Muscle of back (tissue), 11 donors: ENCODE measurements around the gene OCA2. TPM values are rescaled to one million over a fixed set of nuclear protein-coding genes. Genes with fewer than 3 reads are reported as not detected.
"Not testable (repeated sequence)": the region's sequence is repeated elsewhere in the genome, so short reads cannot be mapped to it uniquely, and the experiment has no call there.

ENCODE experiments used
- DNase-seq, 3 donors: peaks; one replicate each; pipeline versions ENCODE4 v3.0.0 to v3.0.0-alpha.2; 2013
- polyA plus RNA-seq, 10 donors: library from polyadenylated mRNA; unstranded; fragments of 120-200 nt; gene quantifications; one replicate each; pipeline ENCODE4 v1.2.1, GENCODE V29; 2013; ENCODE audit not compliant: insufficient read length in 10 of 10

The OCA2 gene
- polyA plus RNA-seq, 10 donors: 1.2 to 3.9 (median 2.4) TPM

DNA sequence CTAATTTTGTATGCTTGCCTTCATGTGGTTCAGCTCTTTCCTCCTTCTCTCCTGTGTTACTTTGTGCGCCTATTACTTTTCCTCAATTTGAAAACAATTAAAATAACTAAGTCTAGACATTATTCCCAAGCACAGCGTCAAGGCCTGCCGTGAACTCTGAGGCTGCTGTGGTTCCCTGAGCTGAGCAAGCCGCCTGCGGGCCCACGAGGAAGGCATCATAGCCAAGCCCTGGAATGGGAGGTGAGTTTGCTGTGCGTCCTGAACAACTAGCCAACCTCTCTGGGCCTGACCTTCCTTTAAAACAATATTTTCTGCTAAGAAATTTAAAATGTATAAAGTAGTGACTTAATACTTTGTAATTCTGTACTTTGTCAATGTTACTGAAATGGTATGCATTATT, 327.2 kb downstream of the OCA2 start:
- no peak for DNase-seq

DNA sequence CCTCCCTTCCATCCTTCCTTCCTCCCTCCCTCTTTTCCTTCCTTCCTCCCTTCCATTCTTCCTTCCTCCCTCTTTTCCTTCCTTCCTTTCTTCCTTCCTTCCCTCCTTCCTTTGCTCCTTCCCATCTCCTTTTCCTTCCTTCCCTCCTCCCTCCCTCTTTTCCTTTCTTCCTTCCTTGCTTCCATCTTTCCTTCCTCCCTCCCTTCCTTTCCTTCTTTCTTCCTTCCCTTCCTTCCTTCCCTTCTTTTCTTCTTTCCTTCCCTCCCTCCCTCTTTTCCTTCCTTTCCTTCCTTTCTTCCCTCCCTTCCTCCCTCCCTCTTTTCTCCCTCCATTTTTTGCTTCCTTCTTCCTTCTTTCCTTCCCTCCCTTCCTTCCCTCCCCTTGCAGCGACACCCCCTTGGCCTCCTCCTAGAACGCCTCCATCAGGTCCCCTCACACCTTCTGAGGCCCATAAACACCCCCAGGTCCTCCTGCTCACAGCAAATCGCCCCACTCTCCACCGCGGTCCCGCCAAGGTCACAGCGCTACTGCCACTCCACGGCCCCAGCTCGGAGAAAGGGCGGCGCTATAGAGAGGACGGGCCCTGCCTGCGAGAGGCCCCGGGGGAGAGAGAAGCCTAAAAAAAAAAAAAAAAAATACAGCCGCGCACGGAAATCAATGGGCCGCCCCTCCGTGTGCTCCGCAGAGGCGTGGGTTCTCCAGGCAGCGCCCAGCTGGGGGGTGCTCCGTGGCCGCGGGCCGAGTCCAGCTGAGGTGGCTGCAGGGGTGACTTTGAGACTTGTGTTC, 328.2 kb downstream of the OCA2 start:
- DNase-seq: no peak

- no peak for DNase-seq
Observed at GRCh38 chr15:27770086-27770607, 329.0 kb downstream of the OCA2 start.

GRCh38 chr15:27769652-27770051, 329.5 kb downstream of the OCA2 start:
- DNase-seq: no peak

DNA sequence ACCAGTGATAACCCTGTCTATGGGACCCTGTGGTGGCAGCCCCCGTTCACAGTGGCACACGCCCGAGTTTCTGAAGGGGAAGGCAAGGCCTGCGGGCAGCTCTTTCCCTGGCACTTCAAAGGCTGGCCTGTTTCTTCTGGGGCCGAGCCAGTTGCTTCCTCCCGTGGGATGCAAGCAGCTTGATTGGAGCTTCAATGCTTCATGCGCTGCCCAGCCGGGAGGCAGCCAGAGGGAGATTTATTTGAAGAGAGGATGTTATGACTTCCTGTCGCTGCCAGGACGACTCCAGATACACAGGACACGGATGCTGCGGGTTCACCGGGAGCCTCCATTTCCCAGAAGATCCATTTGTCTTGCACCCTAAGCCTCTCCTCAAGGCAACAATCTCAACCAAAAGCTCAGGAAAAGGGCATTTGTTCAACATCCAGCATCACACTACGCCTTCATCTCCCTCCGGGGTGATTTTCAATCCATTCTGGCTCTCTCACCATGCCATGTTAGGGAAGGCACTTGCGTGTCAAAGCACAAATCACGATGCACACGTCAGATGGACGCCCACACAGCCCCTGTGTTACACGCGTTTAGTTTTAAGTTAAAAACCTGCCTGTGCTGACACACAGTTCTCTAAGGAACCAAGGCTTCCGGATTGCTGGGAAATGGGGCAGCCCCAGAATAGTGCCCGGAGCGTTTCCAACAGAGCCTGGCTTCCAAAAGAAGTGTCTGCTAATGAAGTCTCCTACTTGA, 330.2 kb downstream of the OCA2 start:
- DNase-seq: no peak

DNA sequence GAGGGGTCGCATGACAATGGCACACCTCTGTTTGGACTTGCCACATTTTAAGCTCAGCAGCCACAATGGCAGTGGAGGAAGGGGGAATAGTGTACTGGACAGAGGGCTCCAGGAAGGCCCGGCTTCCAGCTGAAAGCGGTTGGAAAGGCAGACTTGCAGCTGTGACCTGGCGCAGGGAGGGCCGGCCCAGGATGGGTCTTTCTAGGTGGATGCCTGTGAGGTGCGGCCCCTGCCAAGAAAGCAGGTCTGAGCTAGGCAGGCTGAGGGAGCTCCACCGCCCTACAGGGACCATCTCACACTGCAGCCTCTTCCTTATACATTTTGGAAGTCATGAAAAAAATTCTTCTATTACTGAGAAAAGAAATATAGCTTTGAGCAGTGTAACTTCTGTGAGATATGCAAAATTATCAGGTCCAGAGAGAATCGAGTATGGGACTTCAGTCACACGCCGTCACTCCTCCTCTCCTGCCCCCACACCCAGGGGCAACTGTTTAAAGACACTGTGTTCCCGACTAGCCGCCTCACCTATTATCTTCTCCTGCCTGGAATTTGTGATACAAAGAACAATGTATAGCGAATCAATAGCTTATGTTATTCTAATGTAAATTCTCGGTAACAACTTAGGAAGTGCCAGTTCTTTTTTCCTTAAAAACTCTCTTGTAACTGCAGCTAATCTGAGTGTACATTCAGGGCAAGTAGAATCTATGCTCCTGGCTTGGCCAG, 331.0 kb downstream of the OCA2 start:
- DNase-seq: no peak

GRCh38 chr15:27767430-27767829, 331.7 kb downstream of the OCA2 start:
- DNase-seq: not testable (repeated sequence)

DNA sequence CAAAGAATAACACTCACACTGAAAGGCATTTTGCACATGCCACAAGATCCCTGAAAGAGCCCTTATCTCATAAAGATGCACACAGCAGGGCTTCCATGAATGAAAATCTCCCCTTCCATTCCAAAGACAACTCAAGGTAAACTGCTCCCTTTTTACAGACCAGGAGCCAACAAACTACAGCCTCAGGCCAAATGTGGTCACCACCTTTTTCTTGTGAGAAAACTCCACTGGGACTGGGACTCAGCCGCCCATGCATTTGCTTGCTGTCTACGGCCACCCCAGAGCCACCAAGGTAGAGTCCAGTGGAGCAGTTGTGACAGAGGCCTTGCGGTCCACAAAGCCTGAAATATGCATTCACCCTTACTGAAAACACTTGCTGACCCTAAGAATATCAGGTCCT, 334.8 kb downstream of the OCA2 start:
- no peak for DNase-seq

- DNase-seq: no peak
Observed at GRCh38 chr15:27763514-27763913, 335.6 kb downstream of the OCA2 start.

- no peak for DNase-seq
Observed at GRCh38 chr15:27762471-27762870, 336.6 kb downstream of the OCA2 start.

DNA sequence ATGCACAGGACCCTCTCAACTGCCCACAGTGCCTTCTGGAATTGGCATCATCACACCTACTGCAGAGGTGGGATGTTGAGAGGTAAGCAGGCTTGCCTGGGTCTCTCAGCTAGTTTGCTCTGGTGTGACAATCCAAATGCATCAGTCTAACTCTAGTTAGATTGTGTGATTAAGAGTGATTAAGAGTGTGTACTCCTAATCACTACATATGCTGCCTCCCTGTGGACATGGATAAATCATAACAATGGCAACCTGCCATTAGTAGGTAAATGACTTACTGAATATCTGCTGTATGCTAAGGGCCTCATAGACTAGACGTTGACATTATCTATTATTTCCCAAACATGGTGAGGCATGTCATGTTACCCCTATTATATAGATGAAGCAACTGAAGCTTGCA, 342.1 kb downstream of the OCA2 start:
- DNase-seq: no peak

DNA sequence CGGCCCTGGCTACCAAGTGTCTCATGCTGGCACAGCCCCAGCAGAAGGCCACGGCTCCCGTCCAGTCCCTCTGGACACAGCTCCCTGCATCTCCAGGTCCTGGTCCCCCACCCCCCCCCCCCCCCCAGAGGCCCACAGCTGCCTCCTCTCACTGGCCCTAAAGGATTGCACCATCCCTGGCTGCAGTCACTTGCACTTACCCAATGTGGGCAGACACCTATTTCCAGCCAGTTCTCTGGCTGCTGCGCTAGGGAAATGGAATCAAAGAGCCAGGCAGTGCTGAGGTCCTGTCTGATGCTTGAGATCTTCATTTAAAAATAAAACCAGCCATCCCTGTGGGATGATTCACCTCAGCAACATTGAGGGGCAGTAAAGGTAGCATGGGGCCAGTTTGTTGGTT, 346.4 kb downstream of the OCA2 start:
- no peak for DNase-seq

- DNase-seq: no peak
Observed at GRCh38 chr15:27747997-27748396, 351.1 kb downstream of the OCA2 start.

- no peak for DNase-seq
Observed at GRCh38 chr15:27746401-27746955, 352.6 kb downstream of the OCA2 start.

- no peak for DNase-seq
Observed at GRCh38 chr15:27744641-27745040, 354.5 kb downstream of the OCA2 start.

DNA sequence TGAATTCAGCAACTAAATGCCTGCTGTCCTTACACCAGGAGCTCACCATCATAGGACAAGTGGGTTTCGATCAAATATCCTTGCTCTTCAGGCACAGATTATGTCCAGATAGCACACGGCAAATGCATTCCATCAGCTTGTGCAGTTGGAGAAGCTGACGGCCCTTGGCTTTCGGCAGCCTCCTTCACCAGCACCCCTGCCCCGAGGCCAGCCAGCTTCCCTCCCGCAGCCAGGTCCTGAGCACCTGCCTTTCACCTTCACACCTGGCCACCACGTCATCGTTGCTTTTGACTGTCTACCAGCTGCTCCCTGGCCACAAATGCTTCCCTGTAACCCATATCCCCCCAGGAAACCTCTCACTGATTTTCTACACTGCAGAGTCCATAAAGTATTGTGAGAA, 355.5 kb downstream of the OCA2 start:
- no peak for DNase-seq

DNA sequence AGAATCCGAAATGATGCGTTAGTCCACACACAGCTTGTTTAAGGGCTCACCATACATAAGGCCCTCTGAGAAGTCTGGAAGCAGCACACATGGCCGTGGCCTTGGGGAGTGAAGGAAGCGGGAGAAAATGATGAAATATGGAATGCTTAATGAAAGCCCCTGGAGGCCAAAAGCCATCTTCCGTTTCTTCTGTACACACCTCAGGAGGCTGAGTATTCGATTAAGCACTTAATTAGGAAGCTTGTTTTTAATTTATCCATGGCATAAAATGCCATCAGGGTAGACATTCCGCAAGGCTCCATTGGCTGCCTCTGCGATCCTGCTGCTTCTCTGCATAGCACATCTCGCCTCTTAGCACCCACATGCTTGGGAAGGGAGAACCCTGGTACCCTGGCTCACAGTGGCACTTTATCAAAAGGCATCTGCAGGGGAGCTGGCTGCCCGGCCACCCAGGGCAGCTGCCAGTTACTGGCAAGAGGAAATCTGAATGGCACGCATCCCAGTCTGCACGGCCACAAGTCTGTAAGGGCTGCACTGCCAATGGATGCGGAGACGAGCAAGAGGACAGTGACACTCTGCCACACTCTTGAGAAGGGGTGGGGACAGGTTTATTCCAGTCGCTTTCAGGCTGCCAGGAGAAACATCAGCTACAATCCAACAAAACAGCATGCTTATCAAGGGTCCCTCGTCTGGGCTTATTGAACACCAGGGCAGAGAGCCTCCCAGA, 356.2 kb downstream of the OCA2 start:
- DNase-seq: peak in 2 of 3 donors; percentile 16 to 20

GRCh38 chr15:27741226-27741860, 357.8 kb downstream of the OCA2 start:
- peak in 1 of 3 donors; percentile 22 for DNase-seq

DNA sequence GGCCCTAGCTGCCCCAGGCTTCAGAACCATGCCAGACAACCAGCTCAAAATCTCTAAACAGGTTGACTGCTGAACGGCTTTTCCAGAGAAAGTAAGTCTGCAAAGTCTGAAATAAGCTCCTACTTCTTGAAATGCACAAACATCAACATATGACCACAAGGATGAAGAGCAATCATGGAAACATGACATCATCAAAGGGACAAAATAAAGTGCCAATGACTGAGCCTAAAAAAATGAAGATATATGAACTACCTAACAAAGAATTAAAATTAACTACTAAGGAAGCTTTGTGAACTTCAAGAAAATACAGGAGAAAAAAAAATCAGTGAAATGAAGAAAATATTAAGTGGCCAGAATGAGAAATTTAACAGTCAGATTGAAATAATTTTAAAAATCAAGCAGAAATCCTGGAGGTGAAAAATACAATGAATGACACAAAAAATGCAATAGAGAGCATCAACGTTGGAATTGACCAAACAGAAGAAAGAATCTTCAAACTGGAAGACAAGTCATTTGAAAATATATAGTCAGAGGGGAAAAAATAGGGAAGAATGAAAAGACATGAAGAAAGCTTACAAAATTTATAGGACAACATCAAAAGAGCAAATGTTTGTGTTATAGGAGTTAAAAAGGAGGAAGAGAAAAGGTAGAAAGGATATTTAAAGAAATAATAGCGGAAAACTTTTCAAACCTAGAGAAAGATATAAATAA, 364.2 kb downstream of the OCA2 start:
- DNase-seq: no peak

- no peak for DNase-seq
Observed at GRCh38 chr15:27731776-27732175, 367.3 kb downstream of the OCA2 start.
